ENCODE data around the gene BEST4.

Gene BEST4

GRCh38 chr1:44786138-44786840, 1.7 kb downstream of the BEST4 start:
- DNase-seq (ENCODE audit: low read depth), result peak; percentile 59
- TF ChIP-seq CTCF (IDR thresholded peaks at IDR 0.05; ENCODE audit: low read length, missing control alignments), result peak; percentile 97
- peak overlapping the region; percentile 45 for H3K4me3 ChIP-seq (replicated peaks; ENCODE audit: low read depth, low read length)

- TF ChIP-seq CTCF (IDR thresholded peaks at IDR 0.05; ENCODE audit: low read length, missing control alignments), result no peak
- peak overlapping the region; percentile 45 for H3K4me3 ChIP-seq (replicated peaks; ENCODE audit: low read depth, low read length)
- no peak for DNase-seq (ENCODE audit: low read depth)
These were observed 2.4 kb downstream of the BEST4 start for GRCh38 chr1:44785501-44786137.

- TF ChIP-seq CTCF (IDR thresholded peaks at IDR 0.05; ENCODE audit: low read length, missing control alignments), result no peak
- no peak overlapping the region for H3K4me3 ChIP-seq (replicated peaks; ENCODE audit: low read depth, low read length)
These were observed 3.0 kb downstream of the BEST4 start for GRCh38 chr1:44785029-44785380.

GRCh38 chr1:44784094-44785028, 3.6 kb downstream of the BEST4 start:
- no peak for DNase-seq (ENCODE audit: low read depth)
- TF ChIP-seq CTCF (IDR thresholded peaks at IDR 0.05; ENCODE audit: low read length, missing control alignments), result no peak
- H3K4me3 ChIP-seq (replicated peaks; ENCODE audit: low read depth, low read length), result peak overlapping the region; percentile 29

More at GRCh38 chr1:44785029-44785380, 3.0 kb downstream of the BEST4 start:
- DNase-seq (ENCODE audit: low read depth), result no peak

GRCh38 chr1:44783697-44784093, 4.3 kb downstream of the BEST4 start:
- H3K4me3 ChIP-seq (replicated peaks; ENCODE audit: low read depth, low read length), result peak overlapping the region; percentile 29
- no peak for TF ChIP-seq CTCF (IDR thresholded peaks at IDR 0.05; ENCODE audit: low read length, missing control alignments)
- DNase-seq (ENCODE audit: low read depth), result no peak

- no peak for DNase-seq (ENCODE audit: low read depth)
- no peak for TF ChIP-seq CTCF (IDR thresholded peaks at IDR 0.05; ENCODE audit: low read length, missing control alignments)
- no peak overlapping the region for H3K4me3 ChIP-seq (replicated peaks; ENCODE audit: low read depth, low read length)
These were observed 7.3 kb downstream of the BEST4 start for GRCh38 chr1:44780583-44781121.
